ENCODE data around the gene SYT1.

- no peak for TF ChIP-seq CTCF (IDR thresholded peaks at IDR 0.05; ENCODE audit: insufficient read depth, low read depth, low read length)
- no peak for TF ChIP-seq EZH2 (IDR thresholded peaks at IDR 0.05; ENCODE audit: insufficient read depth, low read length)
Observed at GRCh38 chr12:79322905-79323304, 458.3 kb downstream of the SYT1 start.

Measured in astrocyte (in vitro differentiated cells and primary cell).